ENCODE measurements around the gene ARHGEF33. TPM values are rescaled to one million over a fixed set of nuclear protein-coding genes. Genes with fewer than 3 reads are reported as not detected.

Gene ARHGEF33
- total and polyA plus RNA-seq, 2 experiments from 2014 or later, result 0.54 to 0.75 TPM

DNA sequence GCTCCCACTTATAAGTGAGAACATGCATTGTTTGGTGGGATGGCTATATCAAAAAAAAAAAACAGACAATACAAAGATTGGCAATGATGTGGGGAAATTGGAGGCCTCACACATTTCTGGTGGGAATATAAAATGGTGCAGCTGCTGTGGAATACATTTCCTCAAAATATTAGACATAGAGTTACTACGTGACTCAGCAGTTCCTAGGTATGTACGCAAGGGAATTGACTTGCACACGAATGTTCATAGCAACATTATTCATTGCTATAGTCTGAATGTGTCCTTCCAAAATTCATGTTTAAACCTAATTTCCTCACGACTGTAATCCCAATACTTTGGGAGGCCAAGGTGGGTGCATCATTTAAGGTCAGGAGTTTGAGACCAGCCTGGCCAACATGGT lies 2.3 kb upstream of the ARHGEF33 start:
- Histone ChIP-seq H3K4me1 (ENCODE audit: insufficient read depth) (no peaks in the 10 kb centered on the region), H3K4me3 (no peak overlapping the region), H4K20me1 (ENCODE audit: insufficient read depth) (no peaks in the 10 kb centered on the region), H3K9me3 (ENCODE audit: low read depth) (no peaks in the 10 kb centered on the region), H3F3A (ENCODE audit: insufficient read depth) (no peaks in the 10 kb centered on the region), H3K36me3 (ENCODE audit: low read depth) (no peaks in the 10 kb centered on the region), H3K4me2 (ENCODE audit: unreplicated experiment) (no peak overlapping the region), H2AFZ (no peak overlapping the region), H3K9me2 (ENCODE audit: insufficient read depth) (no peaks in the 10 kb centered on the region), H3K79me2 (ENCODE audit: insufficient read depth) (no peaks in the 10 kb centered on the region), H3K27ac (no peak overlapping the region), H3K9ac (no peak overlapping the region), H3K27me3 (replicated peaks; ENCODE audit: insufficient read depth) (no peaks in the 10 kb centered on the region)
- TF ChIP-seq EZH2phosphoT487 (IDR thresholded peaks at IDR 0.05; ENCODE audit: insufficient read depth, low read depth), result no peak
- TF ChIP-seq EZH2 (IDR thresholded peaks at IDR 0.05; ENCODE audit: insufficient read depth, poor library complexity, severe bottlenecking), result no peak
- DNase-seq, result no peak
- in situ Hi-C loops (cut with MboI), result no loop called here
- 95 to 96% methylated on average over 4 of the region's 4 CpGs for WGBS, 2 experiments (ENCODE audit: low coverage in 1 of 2, low lambda C conversion rate in 2 of 2, missing lambda C conversion rate in 2 of 2)

DNA sequence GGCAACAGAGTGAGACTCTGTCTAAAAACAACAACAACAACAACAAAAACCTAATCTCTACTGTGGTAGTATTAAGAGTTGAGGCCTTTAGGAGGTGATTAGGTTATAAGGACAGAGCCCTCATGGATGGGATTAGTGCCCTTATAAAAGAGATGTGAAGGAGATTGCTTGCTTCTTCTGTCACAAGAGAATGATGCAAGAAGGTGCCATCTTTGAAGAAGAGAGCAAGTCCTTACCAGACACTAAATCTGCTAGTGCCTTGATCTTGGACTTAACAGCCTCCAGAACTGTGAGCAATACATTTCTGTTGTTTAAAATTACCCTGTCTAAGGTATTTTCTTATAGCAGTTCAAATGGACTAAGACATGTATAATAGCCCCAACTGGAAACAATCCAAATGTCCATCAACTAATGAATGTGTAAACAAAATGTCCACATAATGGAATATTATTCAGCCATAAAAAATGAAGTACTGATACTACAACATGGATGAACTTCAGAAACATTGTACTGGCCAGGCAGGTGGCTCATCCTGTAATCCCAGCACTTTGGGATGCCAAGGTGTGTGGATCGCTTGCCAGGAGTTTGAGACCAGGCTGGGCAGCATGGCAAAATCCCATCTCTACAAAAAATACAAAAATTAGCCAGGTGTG lies 1.6 kb upstream of the ARHGEF33 start:
- DNase-seq, result no peak
- H3K9me2 ChIP-seq (ENCODE audit: insufficient read depth), result no peaks in the 10 kb centered on the region
- no peak overlapping the region for H2AFZ ChIP-seq
- WGBS, 2 experiments (ENCODE audit: low coverage in 1 of 2, low lambda C conversion rate in 2 of 2, missing lambda C conversion rate in 2 of 2), result 100% methylated on average over 1 of the region's 1 CpG
- no peaks in the 10 kb centered on the region for H3K27me3 ChIP-seq (replicated peaks; ENCODE audit: insufficient read depth)
- no peaks in the 10 kb centered on the region for H3K9me3 ChIP-seq (ENCODE audit: low read depth)
- no peak for TF ChIP-seq EZH2phosphoT487 (IDR thresholded peaks at IDR 0.05; ENCODE audit: insufficient read depth, low read depth)
- no peak for TF ChIP-seq EZH2 (IDR thresholded peaks at IDR 0.05; ENCODE audit: insufficient read depth, poor library complexity, severe bottlenecking)
- no peaks in the 10 kb centered on the region for H3F3A ChIP-seq (ENCODE audit: insufficient read depth)
- H3K4me3 ChIP-seq, result no peak overlapping the region
- H4K20me1 ChIP-seq (ENCODE audit: insufficient read depth), result no peaks in the 10 kb centered on the region
- no peaks in the 10 kb centered on the region for H3K36me3 ChIP-seq (ENCODE audit: low read depth)
- no peaks in the 10 kb centered on the region for H3K4me1 ChIP-seq (ENCODE audit: insufficient read depth)
- in situ Hi-C loops (cut with MboI), result no loop called here
- no peak overlapping the region for H3K4me2 ChIP-seq (ENCODE audit: unreplicated experiment)
- H3K9ac ChIP-seq, result no peak overlapping the region
- H3K27ac ChIP-seq, result no peak overlapping the region
- no peaks in the 10 kb centered on the region for H3K79me2 ChIP-seq (ENCODE audit: insufficient read depth)

DNA sequence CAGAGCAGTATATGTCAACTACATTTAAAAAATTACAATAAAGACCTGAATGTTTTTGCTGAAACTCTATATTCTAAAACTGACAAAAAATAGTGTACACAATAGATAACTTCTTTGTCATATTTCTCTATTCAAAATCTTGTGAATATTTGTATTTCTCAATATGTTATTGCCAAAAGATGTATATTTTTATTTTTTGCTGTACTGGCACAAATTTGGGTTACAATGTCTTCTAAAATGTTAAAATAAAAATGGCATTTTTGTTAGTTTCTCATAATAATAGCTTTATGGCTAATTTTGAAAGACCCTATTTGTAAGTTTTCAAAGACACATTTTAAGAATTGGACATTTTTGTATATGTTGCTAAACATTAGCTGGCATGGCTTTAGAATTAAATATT lies 630 bp upstream of the ARHGEF33 start:
- TF ChIP-seq EZH2 (IDR thresholded peaks at IDR 0.05; ENCODE audit: insufficient read depth, poor library complexity, severe bottlenecking) (no peak), EZH2phosphoT487 (IDR thresholded peaks at IDR 0.05; ENCODE audit: insufficient read depth, low read depth) (no peak)
- H3K27ac ChIP-seq, result no peak overlapping the region
- no peaks in the 10 kb centered on the region for H3K36me3 ChIP-seq (ENCODE audit: low read depth)
- no peaks in the 10 kb centered on the region for H3K9me2 ChIP-seq (ENCODE audit: insufficient read depth)
- DNase-seq, result no peak
- H3F3A ChIP-seq (ENCODE audit: insufficient read depth), result no peaks in the 10 kb centered on the region
- no peaks in the 10 kb centered on the region for H3K4me1 ChIP-seq (ENCODE audit: insufficient read depth)
- no peaks in the 10 kb centered on the region for H3K79me2 ChIP-seq (ENCODE audit: insufficient read depth)
- no peaks in the 10 kb centered on the region for H4K20me1 ChIP-seq (ENCODE audit: insufficient read depth)
- no peaks in the 10 kb centered on the region for H3K9me3 ChIP-seq (ENCODE audit: low read depth)
- H3K9ac ChIP-seq, result no peak overlapping the region
- in situ Hi-C loops (cut with MboI), result no loop called here
- H3K4me3 ChIP-seq, result no peak overlapping the region
- no peak overlapping the region for H3K4me2 ChIP-seq (ENCODE audit: unreplicated experiment)
- H3K27me3 ChIP-seq (replicated peaks; ENCODE audit: insufficient read depth), result no peaks in the 10 kb centered on the region
- no peak overlapping the region for H2AFZ ChIP-seq

DNA sequence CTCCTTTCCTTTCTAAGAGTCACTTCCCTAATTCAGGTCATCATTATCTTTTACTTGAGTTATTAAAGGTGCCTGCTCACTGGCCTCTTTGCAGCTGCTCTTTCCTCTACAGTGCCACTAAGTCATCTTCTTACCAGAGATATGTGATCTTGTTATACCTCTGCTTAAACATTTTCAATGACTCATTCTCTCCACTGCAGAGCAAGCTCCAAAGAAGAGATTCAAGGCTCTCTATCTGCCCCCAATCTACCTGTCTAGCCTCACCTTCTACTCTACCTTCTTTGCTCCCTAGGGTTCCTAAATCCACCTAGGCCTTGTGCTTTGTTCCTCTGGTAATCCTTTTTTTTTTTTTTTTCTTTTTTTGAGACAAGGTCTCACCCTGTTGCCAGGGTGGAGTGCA lies 3.1 kb downstream of the ARHGEF33 start:
- in situ Hi-C loops (cut with MboI), result no loop called here
- H3K4me3 ChIP-seq, result no peak overlapping the region
- no peak for TF ChIP-seq EZH2phosphoT487 (IDR thresholded peaks at IDR 0.05; ENCODE audit: insufficient read depth, low read depth)
- no peak for TF ChIP-seq EZH2 (IDR thresholded peaks at IDR 0.05; ENCODE audit: insufficient read depth, poor library complexity, severe bottlenecking)
- H3K9me3 ChIP-seq (ENCODE audit: low read depth), result no peaks in the 10 kb centered on the region
- no peaks in the 10 kb centered on the region for H3K4me1 ChIP-seq (ENCODE audit: insufficient read depth)
- H3K27me3 ChIP-seq (replicated peaks; ENCODE audit: insufficient read depth), result no peaks in the 10 kb centered on the region
- H3K27ac ChIP-seq, result no peak overlapping the region
- H4K20me1 ChIP-seq (ENCODE audit: insufficient read depth), result no peaks in the 10 kb centered on the region
- H3F3A ChIP-seq (ENCODE audit: insufficient read depth), result no peaks in the 10 kb centered on the region
- H3K9me2 ChIP-seq (ENCODE audit: insufficient read depth), result no peaks in the 10 kb centered on the region
- no peaks in the 10 kb centered on the region for H3K36me3 ChIP-seq (ENCODE audit: low read depth)
- no peak overlapping the region for H2AFZ ChIP-seq
- no peak overlapping the region for H3K9ac ChIP-seq
- peak; percentile 5 for DNase-seq
- no peaks in the 10 kb centered on the region for H3K79me2 ChIP-seq (ENCODE audit: insufficient read depth)
- no peak overlapping the region for H3K4me2 ChIP-seq (ENCODE audit: unreplicated experiment)

DNA sequence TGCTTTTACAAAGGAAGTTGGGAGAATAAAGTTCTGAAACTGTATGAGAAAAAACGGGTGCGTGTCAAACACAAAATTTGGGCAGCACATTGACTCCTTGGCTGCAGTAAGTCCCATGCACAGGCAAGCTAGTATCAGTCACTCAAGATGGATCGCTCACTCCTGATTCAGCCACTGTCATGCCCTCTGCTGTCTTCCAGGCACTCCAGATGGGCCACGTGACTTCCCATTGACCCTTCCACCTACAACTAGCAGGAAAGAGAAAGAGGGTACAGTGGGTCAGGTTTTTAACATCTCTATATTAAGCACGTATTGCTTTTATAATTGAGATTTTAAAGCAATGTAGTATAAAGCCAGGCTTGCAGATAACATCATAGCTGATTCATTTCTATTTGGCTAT lies 8.6 kb downstream of the ARHGEF33 start:
- H3K4me3 ChIP-seq, result no peak overlapping the region
- no peaks in the 10 kb centered on the region for H3K9me3 ChIP-seq (ENCODE audit: low read depth)
- H4K20me1 ChIP-seq (ENCODE audit: insufficient read depth), result no peaks in the 10 kb centered on the region
- in situ Hi-C loops (cut with MboI), result no loop called here
- H2AFZ ChIP-seq, result no peak overlapping the region
- H3K9me2 ChIP-seq (ENCODE audit: insufficient read depth), result no peaks in the 10 kb centered on the region
- no peak overlapping the region for H3K4me2 ChIP-seq (ENCODE audit: unreplicated experiment)
- TF ChIP-seq EZH2 (IDR thresholded peaks at IDR 0.05; ENCODE audit: insufficient read depth, poor library complexity, severe bottlenecking), result no peak
- no peaks in the 10 kb centered on the region for H3K27me3 ChIP-seq (replicated peaks; ENCODE audit: insufficient read depth)
- no peak overlapping the region for H3K27ac ChIP-seq
- H3K79me2 ChIP-seq (ENCODE audit: insufficient read depth), result no peaks in the 10 kb centered on the region
- H3F3A ChIP-seq (ENCODE audit: insufficient read depth), result no peaks in the 10 kb centered on the region
- H3K36me3 ChIP-seq (ENCODE audit: low read depth), result no peaks in the 10 kb centered on the region
- H3K9ac ChIP-seq, result no peak overlapping the region
- H3K4me1 ChIP-seq (ENCODE audit: insufficient read depth), result no peaks in the 10 kb centered on the region
- 76 to 81% methylated on average over 5 of the region's 5 CpGs for WGBS, 2 experiments (ENCODE audit: low coverage in 1 of 2, low lambda C conversion rate in 2 of 2, missing lambda C conversion rate in 2 of 2)
- DNase-seq, result no peak

All from GM23248 (cell line).